H1 (cell line): ENCODE measurements around the gene INPP5A. TPM values are rescaled to one million over a fixed set of nuclear protein-coding genes. Genes with fewer than 3 reads are reported as not detected.

Source experiments
- CHD2 ChIP-seq: IDR thresholded peaks from 2 replicates; pipeline ENCODE4 v1.6.1; 2012; ENCODE audit warnings: low read length, improper control_type of control experiment
- EZH2 ChIP-seq: fragments of 200-600 bp; sonication (generic); IDR thresholded peaks from 2 replicates; pipeline ENCODE4 v1.7.1; 2012; ENCODE audit warnings: low read depth, mild to moderate bottlenecking, moderate library complexity, low read length, inconsistent platforms; ENCODE audit not compliant: severe bottlenecking
- KDM1A ChIP-seq: fragments of 200-600, 300-600 bp; sonication (generic); IDR thresholded peaks from 2 replicates; pipeline ENCODE4 v1.7.1; 2016; ENCODE audit warnings: mild to moderate bottlenecking, low read length, borderline replicate concordance
- KDM4A ChIP-seq: IDR thresholded peaks from one replicate; pipeline ENCODE4 v1.7.1; 2012; ENCODE audit warnings: low read depth, mild to moderate bottlenecking, moderate library complexity, low read length, inconsistent platforms; ENCODE audit not compliant: severe bottlenecking
- KDM5A ChIP-seq: fragments of 200-600 bp; IDR thresholded peaks from 2 replicates; pipeline ENCODE4 v1.7.1; 2012; ENCODE audit warnings: mild to moderate bottlenecking, low read length, inconsistent platforms, mixed read lengths
- MAFK ChIP-seq: IDR thresholded peaks from 2 replicates; pipeline ENCODE4 v1.6.1; 2012; ENCODE audit warnings: low read depth, mild to moderate bottlenecking, improper control_type of control experiment, low read length
- NANOG ChIP-seq: IDR thresholded peaks from 2 replicates; pipeline ENCODE4 v1.6.1; 2011; ENCODE audit warnings: low read length, low read depth, mild to moderate bottlenecking, inconsistent platforms; ENCODE audit not compliant: insufficient read depth, poor library complexity, severe bottlenecking
- NRF1 ChIP-seq: IDR thresholded peaks from 2 replicates; pipeline ENCODE4 v1.6.1; 2011; ENCODE audit warnings: mild to moderate bottlenecking, low read depth, low read length, improper control_type of control experiment
- PHF8 ChIP-seq: fragments of 200-600 bp; sonication (generic); conservative IDR thresholded peaks from 2 replicates; pipeline ENCODE4 v1.7.1; 2012; ENCODE audit warnings: low read depth, mild to moderate bottlenecking, inconsistent platforms, low read length, moderate library complexity
- TCF12 ChIP-seq: IDR thresholded peaks from 2 replicates; pipeline ENCODE4 v1.6.1; 2011; ENCODE audit warnings: low read depth, mild to moderate bottlenecking, low read length
- polyA plus RNA-seq, 7 experiments: library from polyadenylated mRNA; depleted of rRNA in 3 of 7; stranded (reverse) in 5 of 7; unstranded in 2 of 7; fragments of >200 nt in 5 of 7; fragments of 200-250 nt in 2 of 7; gene quantifications; 1 replicate in 5 of 7; 2 replicates in 1 of 7; 4 replicates in 1 of 7; pipeline versions ENCODE4 v1.2.1 to v1.2.3, GENCODE V29; 2011 to 2013; ENCODE audit warnings: missing spikeins in 2 of 7, mixed read lengths in 2 of 7
- total RNA-seq: library from RNA; stranded (reverse); fragmentation: NEBNext Ultra II Directional; extraction: Animal tissue kit (Norgen Biotek cat#: 25700); gene quantifications from 2 replicates; pipeline ENCODE4 v1.2.1, GENCODE V29; 2021

The INPP5A gene
- total and polyA plus RNA-seq, 2 of the 8 experiments (the other 6 are each of a cell fraction or from before 2014, with no cell fraction given): 19.7 to 27.5 TPM

- TF ChIP-seq CHD2 (no peak), NRF1 (peak; percentile 62), MAFK (no peak), KDM5A (no peak), KDM1A (no peak), NANOG (no peak), EZH2 (no peak), PHF8 (peak; percentile 66), TCF12 (no peak), KDM4A (peak; percentile 85)
- TF ChIP-seq, all 59 proteins: peak for 25
These were observed 507 bp upstream of the INPP5A start (continued) for GRCh38 chr10:132536877-132537683.
